Right atrium auricular region (tissue), 2 donors: ENCODE data around the gene DYNLRB2. TPM values are rescaled to one million over a fixed set of nuclear protein-coding genes. Genes with fewer than 3 reads are reported as not detected.

ENCODE experiments used
- DNase-seq: peaks from one replicate; pipeline ENCODE4 v3.0.0-alpha.2; 2019; ENCODE audit warnings: low spot score
- H3K27ac ChIP-seq, 2 donors: fragments of 200-600 bp; sonication (generic); 1 replicate in 1 of 2; 2 replicates in 1 of 2; pipeline ENCODE4 v1.5.1; 2016 to 2019
- H3K27me3 ChIP-seq, 2 donors: fragments of 200-600 bp; sonication (generic); one replicate each; pipeline versions ENCODE4 v1.5.1 to v1.6.0; 2017 to 2019
- H3K36me3 ChIP-seq: fragments of 200-600 bp; sonication (generic); one replicate; pipeline ENCODE4 v1.5.1; 2016
- H3K4me1 ChIP-seq, 2 donors: fragments of 200-600 bp; sonication (generic); one replicate each; pipeline versions ENCODE4 v1.5.1 to v1.6.0; 2017 to 2019
- H3K4me3 ChIP-seq, 2 donors: fragments of 200-600 bp; sonication (generic); 1 replicate in 1 of 2; 2 replicates in 1 of 2; pipeline ENCODE4 v1.5.1; 2017 to 2019; ENCODE audit warnings: mild to moderate bottlenecking in 1 of 2, moderate library complexity in 1 of 2
- H3K9me3 ChIP-seq, 2 donors: fragments of 200-600 bp; sonication (generic); one replicate each; pipeline ENCODE4 v1.5.1; 2019
- CTCF ChIP-seq, 2 donors: fragments of 200-600 bp; sonication (generic); IDR thresholded peaks; one replicate each; pipeline ENCODE4 v1.5.1; 2019; ENCODE audit warnings: antibody characterized with exemption in 2 of 2
- total RNA-seq, 2 donors: library from RNA; depleted of rRNA; stranded (reverse); fragments of >200 nt; gene quantifications; one replicate each; pipeline ENCODE4 v1.1.0, GENCODE V29; 2016

Gene DYNLRB2
- total RNA-seq, 2 donors from 2014 or later, result not detected

GRCh38 chr16:80580109-80580832 is 39.5 kb downstream of the DYNLRB2 start:
- H3K4me1 ChIP-seq, result no peaks in the 10 kb centered on the region
- no peak overlapping the region for H3K4me3 ChIP-seq
- no peak overlapping the region for H3K27ac ChIP-seq
- H3K27me3 ChIP-seq, result no peaks in the 10 kb centered on the region
- no peaks in the 10 kb centered on the region for H3K36me3 ChIP-seq
- TF ChIP-seq CTCF (IDR thresholded peaks at IDR 0.05), result no peak
- no peak for DNase-seq
- no peaks in the 10 kb centered on the region for H3K9me3 ChIP-seq

- no peaks in the 10 kb centered on the region for H3K27me3 ChIP-seq
- H3K4me3 ChIP-seq, result no peak overlapping the region
- no peaks in the 10 kb centered on the region for H3K36me3 ChIP-seq
- H3K9me3 ChIP-seq, result no peaks in the 10 kb centered on the region
- DNase-seq, result no peak
- no peak overlapping the region for H3K27ac ChIP-seq
- TF ChIP-seq CTCF (IDR thresholded peaks at IDR 0.05), result no peak
- no peaks in the 10 kb centered on the region for H3K4me1 ChIP-seq
Observed at GRCh38 chr16:80583466-80583865, 42.7 kb downstream of the DYNLRB2 start.

GRCh38 chr16:80585764-80586163 is 45.0 kb downstream of the DYNLRB2 start:
- H3K9me3 ChIP-seq, result no peaks in the 10 kb centered on the region
- no peak for TF ChIP-seq CTCF (IDR thresholded peaks at IDR 0.05)
- DNase-seq, result no peak
- H3K27ac ChIP-seq, result no peak overlapping the region
- no peaks in the 10 kb centered on the region for H3K36me3 ChIP-seq
- no peak overlapping the region for H3K4me3 ChIP-seq
- no peaks in the 10 kb centered on the region for H3K27me3 ChIP-seq
- H3K4me1 ChIP-seq, result no peaks in the 10 kb centered on the region

GRCh38 chr16:80586476-80586875 is 45.7 kb downstream of the DYNLRB2 start:
- TF ChIP-seq CTCF (IDR thresholded peaks at IDR 0.05), result no peak
- H3K27ac ChIP-seq, result no peak overlapping the region
- H3K9me3 ChIP-seq, result no peaks in the 10 kb centered on the region
- H3K27me3 ChIP-seq, result no peaks in the 10 kb centered on the region
- no peak for DNase-seq
- H3K4me3 ChIP-seq, result no peak overlapping the region
- no peaks in the 10 kb centered on the region for H3K4me1 ChIP-seq
- H3K36me3 ChIP-seq, result no peaks in the 10 kb centered on the region

GRCh38 chr16:80587071-80587470 is 46.3 kb downstream of the DYNLRB2 start:
- Histone ChIP-seq H3K4me1 (no peaks in the 10 kb centered on the region), H3K36me3 (no peaks in the 10 kb centered on the region), H3K4me3 (no peak overlapping the region), H3K27ac (no peak overlapping the region), H3K9me3 (no peaks in the 10 kb centered on the region), H3K27me3 (no peaks in the 10 kb centered on the region)
- DNase-seq, result no peak
- no peak for TF ChIP-seq CTCF (IDR thresholded peaks at IDR 0.05)
